Stimulated activated CD4-positive, alpha-beta T cell treated with anti-CD3 and anti-CD28 coated beads, Interleukin-1b, Interleukin-23, amount 100 ng/mL, for 1 hour (primary cell): ENCODE data around the gene PGC.
"Not testable (repeated sequence)": the region's sequence is repeated elsewhere in the genome, so short reads cannot be mapped to it uniquely, and the experiment has no call there.

ENCODE experiments used
- DNase-seq, 2 donors: peaks; one replicate each; pipeline ENCODE4 v3.0.0-alpha.2; 2020; ENCODE audit warnings: low read depth in 2 of 2

The PGC gene

GRCh38 chr6:41775293-41775882, 28.2 kb upstream of the PGC start:
- no peak for DNase-seq

DNA sequence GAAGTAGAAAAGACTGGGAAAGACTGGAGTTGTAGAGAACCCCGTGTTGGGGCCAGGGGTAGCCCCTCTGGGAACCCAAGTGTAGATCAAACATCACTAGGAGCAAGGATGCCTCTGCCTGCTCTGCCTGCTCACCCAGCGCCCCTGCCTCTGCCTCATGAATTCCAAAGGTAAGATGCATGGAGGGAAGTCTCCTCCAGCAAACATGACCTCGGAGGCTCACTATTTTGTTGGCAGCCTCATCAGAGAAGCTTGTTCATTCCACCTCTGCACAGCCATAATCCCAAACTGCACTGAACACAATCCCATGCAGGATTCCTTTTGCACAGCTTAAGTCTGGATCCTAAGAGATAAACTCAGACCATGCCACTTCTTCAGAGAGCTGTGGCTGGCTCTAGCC, 27.6 kb upstream of the PGC start:
- no peak for DNase-seq

- no peak for DNase-seq
Measured at GRCh38 chr6:41771058-41771983, 24.1 kb upstream of the PGC start.

GRCh38 chr6:41770381-41771057, 23.3 kb upstream of the PGC start:
- no peak for DNase-seq

DNA sequence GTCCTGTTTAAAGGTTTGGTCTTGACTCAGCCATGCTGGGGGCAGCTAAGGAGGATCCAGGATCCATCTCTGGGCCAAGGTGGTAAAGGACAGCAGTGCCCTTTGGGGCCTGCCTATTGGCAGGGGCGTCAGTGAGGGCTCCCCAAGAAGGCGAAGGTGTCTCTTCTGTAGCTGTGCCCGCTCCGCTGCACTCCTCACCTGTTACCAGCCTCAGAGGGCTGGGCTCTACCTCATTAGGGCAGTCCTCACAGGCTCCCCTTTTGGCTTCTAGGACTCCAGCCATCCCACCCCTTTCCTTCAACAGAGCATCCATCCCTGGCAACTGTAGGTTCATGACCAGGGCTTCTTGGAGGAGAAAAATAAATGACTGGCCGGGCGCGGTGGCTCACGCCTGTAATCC, 22.2 kb upstream of the PGC start:
- no peak for DNase-seq

DNA sequence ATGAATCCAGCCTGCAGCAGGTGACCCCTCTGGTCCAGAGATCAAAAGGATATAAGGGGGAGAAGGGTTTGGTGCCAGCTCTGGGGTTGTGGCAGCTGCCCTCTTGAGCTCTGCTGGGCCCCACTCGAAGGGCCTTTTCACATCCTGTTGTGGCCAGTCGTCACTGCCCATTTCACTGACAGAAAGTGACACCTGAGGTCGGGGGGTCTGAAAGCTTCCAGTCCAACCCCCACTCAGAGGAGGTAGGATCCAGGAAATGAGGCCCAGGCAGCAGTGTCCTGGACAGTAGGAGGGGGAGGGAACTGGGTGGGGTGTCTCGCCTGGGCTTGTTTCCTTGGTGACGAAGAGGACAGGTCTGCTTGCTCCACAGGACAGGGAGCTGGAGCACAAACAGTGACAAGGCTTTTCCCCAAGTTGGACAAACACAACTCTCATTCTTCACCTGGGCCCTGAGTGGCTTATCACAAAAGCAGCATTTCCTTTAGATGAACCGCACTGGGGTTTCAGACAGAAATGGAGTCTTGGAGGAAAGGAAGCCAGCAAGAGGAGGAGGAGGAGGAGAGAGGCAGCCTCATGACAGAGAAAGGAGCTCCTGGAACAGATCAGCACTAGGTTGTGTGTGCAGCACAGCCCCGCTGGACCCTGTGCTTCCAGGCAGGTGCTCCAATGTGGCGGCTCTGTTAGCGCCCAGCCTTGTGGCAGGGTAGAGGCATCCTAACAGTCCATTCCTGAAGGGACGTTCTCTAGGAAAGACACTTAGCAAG, 21.5 kb upstream of the PGC start:
- DNase-seq = no peak

- DNase-seq = no peak
Measured at GRCh38 chr6:41767112-41767833, 20.1 kb upstream of the PGC start.

- DNase-seq = not testable (repeated sequence)
Measured at GRCh38 chr6:41766043-41766664, 19.0 kb upstream of the PGC start.

DNA sequence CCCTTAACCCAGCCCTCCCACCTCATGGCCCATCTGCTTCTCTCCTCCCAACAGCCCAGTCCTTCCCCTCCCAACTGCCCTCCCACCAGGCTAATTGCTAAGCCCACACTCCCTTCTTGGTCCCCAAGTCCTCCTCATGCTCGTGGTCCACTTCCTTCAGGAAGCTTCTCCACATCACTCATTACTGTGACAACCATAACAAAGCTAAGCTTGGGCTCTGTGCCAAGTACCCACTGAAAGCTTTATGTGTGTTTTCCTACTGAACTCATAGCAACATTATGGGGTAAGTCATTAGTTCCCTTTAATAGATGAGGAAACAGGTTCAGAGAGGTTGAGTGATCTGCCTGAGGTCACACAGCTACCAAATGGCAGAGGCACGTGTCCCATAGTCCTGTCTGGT, 16.3 kb upstream of the PGC start:
- DNase-seq = no peak

GRCh38 chr6:41759905-41760579, 12.8 kb upstream of the PGC start:
- no peak for DNase-seq

DNA sequence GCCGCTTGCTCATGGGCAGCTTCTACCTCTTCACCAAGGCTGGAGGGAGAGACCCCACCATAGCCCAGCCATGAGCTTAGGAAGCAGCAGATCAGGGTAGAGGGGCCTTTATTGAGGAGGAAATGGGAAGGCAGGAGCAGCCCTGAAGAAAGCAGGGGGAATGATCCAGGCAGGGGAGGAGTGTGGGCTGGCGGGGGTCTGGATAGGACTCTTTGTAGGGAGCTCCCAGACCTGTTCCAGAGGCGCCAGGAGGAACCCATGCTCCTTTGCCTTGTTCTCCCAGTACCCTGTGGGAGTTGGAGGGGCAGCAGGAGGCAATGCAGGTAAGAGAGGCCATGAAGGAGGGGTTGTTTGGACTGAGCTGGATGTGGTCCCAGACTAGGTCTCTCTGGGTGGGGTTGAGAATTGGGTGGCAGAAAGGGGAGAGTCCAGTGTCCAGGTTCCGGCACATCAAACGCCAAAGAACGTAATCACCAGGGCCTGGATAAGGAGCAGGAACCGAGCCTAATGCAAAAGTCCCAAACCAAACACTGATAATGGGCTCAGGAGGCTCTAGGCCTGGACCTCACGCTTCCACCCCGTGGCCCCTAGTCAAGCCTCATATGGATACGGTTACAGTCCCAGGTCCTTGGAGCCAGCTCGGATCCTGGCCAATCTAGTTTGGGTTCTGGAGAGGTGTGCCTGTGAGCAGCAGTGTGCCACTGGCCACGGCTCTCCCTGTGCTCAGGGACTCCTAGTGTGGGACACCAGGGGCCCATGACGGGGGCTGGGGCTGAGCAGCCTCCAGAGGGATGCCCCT, 12.1 kb upstream of the PGC start:
- no peak for DNase-seq

DNA sequence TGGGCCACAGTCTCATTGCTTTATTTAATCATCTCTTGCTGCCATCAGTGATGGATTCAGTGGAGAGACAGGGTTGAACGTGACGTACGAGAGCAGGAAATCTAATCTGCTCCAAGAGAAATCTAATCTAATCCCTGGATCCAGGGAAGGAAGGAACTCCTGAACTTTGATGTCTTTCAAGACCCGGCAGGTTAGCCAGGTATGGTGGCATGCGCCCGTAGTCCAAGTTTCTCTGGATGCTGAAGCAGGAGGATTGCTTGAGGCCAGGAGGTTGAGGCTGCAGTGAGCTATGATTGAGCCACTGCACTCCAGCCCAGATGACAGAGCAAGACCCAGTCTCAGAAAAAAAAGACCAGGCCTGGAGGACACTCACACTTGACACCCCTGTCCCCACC, 11.4 kb upstream of the PGC start:
- no peak for DNase-seq

DNA sequence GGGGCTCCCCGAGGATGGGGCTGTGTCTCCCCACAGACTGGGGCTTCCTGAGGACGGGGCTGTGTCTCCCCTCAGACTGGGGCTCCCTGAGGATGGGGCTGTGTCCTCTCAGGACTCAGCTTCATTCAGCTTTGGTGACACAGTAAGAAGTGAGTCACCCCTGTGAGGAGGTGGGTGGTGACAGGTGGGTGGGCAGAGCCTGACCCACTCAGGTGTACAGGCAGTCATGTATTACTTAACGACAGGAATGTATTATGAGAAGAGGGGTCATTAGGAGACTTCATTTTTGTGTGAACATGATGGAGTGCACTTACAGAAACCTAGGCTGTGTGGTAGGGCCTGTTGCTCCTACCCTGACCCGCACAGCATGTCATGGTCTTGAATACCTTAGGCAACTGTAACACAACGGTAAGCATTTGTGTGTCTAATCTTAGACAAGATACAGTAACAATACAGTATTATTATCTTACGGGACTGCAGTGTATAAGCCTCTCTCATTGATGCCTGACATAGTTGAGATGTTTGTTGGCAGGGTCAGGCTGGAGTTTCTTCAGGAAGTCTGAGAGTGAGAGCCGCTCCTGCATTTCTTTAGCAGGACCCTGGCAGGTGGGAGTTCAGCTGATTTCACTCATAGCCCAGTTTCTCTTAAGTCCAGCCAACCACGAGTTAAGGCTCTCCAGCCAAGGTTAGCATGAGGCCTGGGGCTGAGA, 10.9 kb upstream of the PGC start:
- no peak for DNase-seq

DNA sequence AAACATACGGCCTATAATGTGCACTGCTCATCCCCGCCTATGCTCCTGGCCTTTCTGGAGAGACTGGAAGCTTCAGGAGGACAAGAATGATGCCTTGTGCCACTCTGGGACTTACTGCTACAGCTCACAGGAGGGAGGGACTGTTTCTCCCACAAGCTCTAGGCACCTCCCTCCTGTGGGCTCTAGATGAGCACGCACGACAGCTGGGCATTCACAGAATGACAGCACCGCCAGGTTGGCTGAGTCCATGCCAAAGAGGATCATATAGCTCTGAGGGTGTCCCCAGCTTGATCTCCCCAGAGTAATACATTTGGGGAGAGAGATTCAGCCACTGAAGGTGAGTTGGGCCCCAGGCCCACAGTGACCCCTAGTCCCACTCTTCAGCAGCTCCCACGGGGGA, 10.1 kb upstream of the PGC start:
- DNase-seq = no peak

GRCh38 chr6:41756354-41756753, 9.2 kb upstream of the PGC start:
- DNase-seq = no peak

GRCh38 chr6:41755895-41756294, 8.7 kb upstream of the PGC start:
- no peak for DNase-seq

DNA sequence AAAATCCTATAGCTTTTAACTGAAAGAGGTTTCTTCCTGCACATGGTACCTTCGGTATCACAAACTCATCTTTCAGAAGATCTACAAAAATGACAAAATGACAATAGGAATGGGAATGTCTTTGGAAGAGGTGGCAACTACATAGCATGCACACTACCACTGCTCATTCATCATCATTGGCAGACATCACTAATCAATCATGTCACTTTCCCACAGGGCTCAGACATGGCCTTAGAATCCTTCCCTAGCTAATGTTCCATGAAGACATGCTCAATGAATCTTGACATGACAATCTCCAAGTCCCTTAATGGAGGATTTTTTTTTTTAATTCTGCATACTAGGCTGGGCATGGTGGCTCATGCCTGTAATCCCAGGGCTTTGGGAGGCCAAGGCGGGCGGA, 3.2 kb upstream of the PGC start:
- DNase-seq = no peak

- no peak for DNase-seq
Measured at GRCh38 chr6:41748542-41748941, 1.3 kb upstream of the PGC start.

DNA sequence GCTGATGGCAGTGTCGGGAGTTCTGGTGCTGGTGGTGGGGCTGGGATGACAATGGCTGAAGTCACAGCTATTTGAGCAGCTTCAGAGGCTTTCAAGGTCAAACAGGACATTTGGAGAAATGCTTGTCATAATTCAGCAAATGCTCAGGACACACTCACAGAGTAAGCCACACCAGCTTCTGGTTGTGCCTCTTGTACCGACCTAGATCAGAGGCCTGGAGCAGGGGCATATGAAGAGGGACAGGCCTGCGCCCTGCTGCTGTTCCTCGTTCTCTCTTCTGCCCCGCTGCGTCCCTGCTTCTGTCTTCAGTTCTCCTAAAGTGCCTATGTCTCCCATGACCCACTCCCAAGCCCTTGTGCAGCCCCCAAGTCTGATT, 893 bp upstream of the PGC start:
- no peak for DNase-seq
